H1 (cell line): ENCODE measurements around the gene MYO18A. TPM values are rescaled to one million over a fixed set of nuclear protein-coding genes. Genes with fewer than 3 reads are reported as not detected.
A peak's percentile ranks its signal among the peaks of the same experiment; 100 is the strongest.

Source experiments
- CTCF ChIA-PET: fragments of 300-600 bp; sonication (Branson Sonifier 250); formaldehyde crosslinking; loops from one replicate; lab custom pipeline; 2021; ENCODE audit not compliant: partially characterized antibody; lab: Charles Lee
- POLR2A ChIA-PET: fragments of 300-600 bp; sonication (Branson Sonifier 250); formaldehyde crosslinking; loops from one replicate; lab custom pipeline; 2021; ENCODE audit warnings: inconsistent platforms; ENCODE audit not compliant: partially characterized antibody; lab: Charles Lee
- DNase-seq, 2 experiments: peaks; one replicate each; pipeline versions ENCODE4 v3.0.0 to v3.0.0-alpha.2; 2010 to 2022; ENCODE audit warnings: low spot score in 2 of 2, low read depth in 1 of 2, mixed read lengths in 1 of 2
- FAIRE-seq: peaks from 2 replicates; lab custom pipeline; 2011; peaks lifted over from hg19 to GRCh38; lab: Jason Lieb, UNC
- H2AFZ ChIP-seq: 2 replicates; pipeline ENCODE4 v1.8.1; 2012; ENCODE audit warnings: low read length, inconsistent platforms
- H2AK5ac ChIP-seq: 2 replicates; pipeline ENCODE4 v1.6.1; 2013; ENCODE audit warnings: low read depth, low read length
- H2BK120ac ChIP-seq: replicated peaks from 2 replicates; pipeline ENCODE3; 2013; ENCODE audit warnings: low read depth, low read length, inconsistent platforms
- H2BK12ac ChIP-seq: 2 replicates; pipeline ENCODE4 v1.6.1; 2013; ENCODE audit warnings: low read depth, low read length
- H2BK15ac ChIP-seq: 2 replicates; pipeline ENCODE4 v1.6.1; 2013; ENCODE audit warnings: low read length
- H2BK20ac ChIP-seq: 2 replicates; pipeline ENCODE4 v1.6.1; 2013; ENCODE audit warnings: low read length
- H2BK5ac ChIP-seq: 2 replicates; pipeline ENCODE4 v1.6.1; 2013; ENCODE audit warnings: low read depth, low read length
- H3K14ac ChIP-seq: 2 replicates; pipeline ENCODE4 v1.6.1; 2013; ENCODE audit warnings: inconsistent platforms; ENCODE audit not compliant: insufficient read length
- H3K18ac ChIP-seq: 2 replicates; pipeline ENCODE4 v1.6.1; 2013; ENCODE audit warnings: low read length; ENCODE audit errors: extremely low read depth
- H3K23ac ChIP-seq: 2 replicates; pipeline ENCODE4 v1.6.1; 2013; ENCODE audit warnings: inconsistent platforms; ENCODE audit not compliant: insufficient read length
- H3K23me2 ChIP-seq: 2 replicates; pipeline ENCODE4 v1.6.1; 2013; ENCODE audit warnings: low read depth, low read length
- H3K27ac ChIP-seq: 2 replicates; pipeline ENCODE4 v1.6.1; 2011; ENCODE audit warnings: low read depth, low read length, inconsistent platforms
- H3K27me3 ChIP-seq, 4 experiments: replicated peaks in 1 of 4; 1 replicate in 1 of 4; 2 replicates in 3 of 4; pipeline versions ENCODE4 v1.6.1 to v1.8.1; 2011 to 2013; ENCODE audit warnings: low read length in 3 of 4, mild to moderate bottlenecking in 3 of 4, inconsistent platforms in 2 of 4, mixed read lengths in 2 of 4, moderate library complexity in 1 of 4; ENCODE audit not compliant: control insufficient read depth in 3 of 4, insufficient read depth in 3 of 4; ENCODE audit errors: extremely low read depth in 1 of 4
- H3K36me3 ChIP-seq, 4 experiments: 2 replicates each; pipeline versions ENCODE4 v1.6.1 to v1.8.1; 2011 to 2013; ENCODE audit warnings: mild to moderate bottlenecking in 4 of 4, low read length in 3 of 4, moderate library complexity in 2 of 4, control low read depth in 1 of 4, inconsistent platforms in 1 of 4; ENCODE audit not compliant: insufficient read depth in 4 of 4, control insufficient read depth in 2 of 4
- H3K4ac ChIP-seq: replicated peaks from 2 replicates; pipeline ENCODE3; 2013; ENCODE audit warnings: low read length, low read depth, mixed read lengths, inconsistent platforms; ENCODE audit not compliant: insufficient read length
- H3K4me1 ChIP-seq, 4 experiments: replicated peaks in 1 of 4; 1 replicate in 1 of 4; 2 replicates in 3 of 4; pipeline versions ENCODE4 v1.6.1 to v1.8.1; 2011 to 2013; ENCODE audit warnings: low read length in 3 of 4, inconsistent platforms in 2 of 4, mixed read lengths in 1 of 4; ENCODE audit not compliant: insufficient read depth in 4 of 4, control insufficient read depth in 3 of 4
- H3K4me2 ChIP-seq, 2 experiments: 2 replicates each; pipeline versions ENCODE4 v1.6.1 to v1.8.1; 2011 to 2013; ENCODE audit warnings: low read depth in 2 of 2, low read length in 2 of 2, control low read depth in 1 of 2, inconsistent platforms in 1 of 2, mild to moderate bottlenecking in 1 of 2; ENCODE audit not compliant: insufficient read depth in 1 of 2
- H3K4me3 ChIP-seq, 4 experiments: fragments of 200-600, 300-600 bp in 1 of 4; sonication (generic), shearing (Covaris generic), sonication (Bioruptor Twin) in 1 of 4; 2 replicates each; pipeline versions ENCODE4 v1.5.1 to v1.8.1; 2011 to 2016; ENCODE audit warnings: low read length in 4 of 4, low read depth in 3 of 4, control low read depth in 2 of 4, inconsistent platforms in 2 of 4, mild to moderate bottlenecking in 2 of 4, mixed read lengths in 1 of 4, moderate library complexity in 1 of 4; ENCODE audit not compliant: insufficient read depth in 2 of 4; ENCODE audit errors: extremely low read depth in 1 of 4
- H3K56ac ChIP-seq: replicated peaks from 2 replicates; pipeline ENCODE3; 2013; ENCODE audit warnings: low read depth, mild to moderate bottlenecking, mixed read lengths, low read length, inconsistent platforms; ENCODE audit not compliant: insufficient read length
- H3K79me1 ChIP-seq: 2 replicates; pipeline ENCODE4 v1.6.1; 2013; ENCODE audit warnings: low read depth, low read length, control low read depth
- H3K79me2 ChIP-seq, 2 experiments: 2 replicates each; pipeline versions ENCODE4 v1.6.1 to v1.8.1; 2012 to 2013; ENCODE audit warnings: low read length in 2 of 2, mild to moderate bottlenecking in 2 of 2, inconsistent platforms in 1 of 2; ENCODE audit not compliant: insufficient read depth in 2 of 2, control insufficient read depth in 1 of 2
- H3K9ac ChIP-seq, 4 experiments: replicated peaks in 1 of 4; 1 replicate in 1 of 4; 2 replicates in 3 of 4; pipeline versions ENCODE4 v1.6.1 to v1.8.1; 2011 to 2013; ENCODE audit warnings: low read depth in 3 of 4, low read length in 3 of 4, control low read depth in 2 of 4, mild to moderate bottlenecking in 2 of 4, moderate library complexity in 2 of 4, inconsistent platforms in 1 of 4; ENCODE audit errors: extremely low read depth in 1 of 4
- H3K9me3 ChIP-seq, 2 experiments: 2 replicates each; pipeline versions ENCODE4 v1.6.1 to v1.8.1; 2012 to 2013; ENCODE audit warnings: mild to moderate bottlenecking in 2 of 2, moderate library complexity in 2 of 2, control low read depth in 1 of 2, inconsistent platforms in 1 of 2, low read depth in 1 of 2, low read length in 1 of 2, mixed read lengths in 1 of 2; ENCODE audit not compliant: insufficient read depth in 2 of 2
- H4K20me1 ChIP-seq, 2 experiments: replicated peaks in 1 of 2; 2 replicates each; pipeline versions ENCODE3 to v1.8.1; 2011 to 2013; ENCODE audit warnings: inconsistent platforms in 2 of 2, low read length in 2 of 2, mild to moderate bottlenecking in 1 of 2; ENCODE audit not compliant: insufficient read depth in 2 of 2, control insufficient read depth in 1 of 2
- H4K5ac ChIP-seq: 2 replicates; pipeline ENCODE4 v1.6.1; 2013; ENCODE audit warnings: low read length, low read depth, mixed read lengths, inconsistent platforms; ENCODE audit not compliant: insufficient read length
- H4K8ac ChIP-seq: 2 replicates; pipeline ENCODE4 v1.8.0; 2013; ENCODE audit warnings: mild to moderate bottlenecking, moderate library complexity, low read length, inconsistent platforms; ENCODE audit not compliant: insufficient read depth; ENCODE audit errors: extremely low read depth
- H4K91ac ChIP-seq: replicated peaks from 2 replicates; pipeline ENCODE3; 2013; ENCODE audit warnings: low read length, mixed read lengths, inconsistent platforms; ENCODE audit not compliant: insufficient read length
- FOSL1 ChIP-seq: IDR thresholded peaks from 2 replicates; pipeline ENCODE4 v1.6.1; 2011; ENCODE audit warnings: mild to moderate bottlenecking, low read depth, low read length, moderate library complexity; ENCODE audit not compliant: insufficient read depth
- GABPA ChIP-seq: IDR thresholded peaks from 2 replicates; pipeline ENCODE4 v1.6.1; 2011; ENCODE audit warnings: mild to moderate bottlenecking, low read length, moderate library complexity, borderline replicate concordance; ENCODE audit not compliant: insufficient read depth
- KDM1A ChIP-seq: fragments of 200-600, 300-600 bp; sonication (generic); IDR thresholded peaks from 2 replicates; pipeline ENCODE4 v1.7.1; 2016; ENCODE audit warnings: mild to moderate bottlenecking, low read length, borderline replicate concordance
- TAF1 ChIP-seq: IDR thresholded peaks from 2 replicates; pipeline ENCODE4 v1.6.1; 2011; ENCODE audit warnings: mild to moderate bottlenecking, low read depth, low read length
- WGBS, 2 experiments: shearing (Covaris generic) in 1 of 2; methylation state at CpG; one replicate each; pipeline versions ENCODE4 v1.1.6 to v1.1.7; 2013 to 2015; ENCODE audit warnings: low lambda C conversion rate in 2 of 2, mixed read lengths in 2 of 2, inconsistent platforms in 1 of 2, low coverage in 1 of 2, missing lambda C conversion rate in 1 of 2; ENCODE audit not compliant: insufficient replicate concordance in 2 of 2, insufficient coverage in 1 of 2, insufficient read length in 1 of 2; ENCODE audit errors: extremely low coverage in 1 of 2, missing lambda C conversion rate in 1 of 2; 5-methylcytosine and 5-hydroxymethylcytosine counted together
- polyA plus RNA-seq, 7 experiments: library from polyadenylated mRNA; depleted of rRNA in 3 of 7; stranded (reverse) in 5 of 7; unstranded in 2 of 7; fragments of >200 nt in 5 of 7; fragments of 200-250 nt in 2 of 7; gene quantifications; 1 replicate in 5 of 7; 2 replicates in 1 of 7; 4 replicates in 1 of 7; pipeline versions ENCODE4 v1.2.1 to v1.2.3, GENCODE V29; 2011 to 2013; ENCODE audit warnings: missing spikeins in 2 of 7, mixed read lengths in 2 of 7
- total RNA-seq: library from RNA; stranded (reverse); fragmentation: NEBNext Ultra II Directional; extraction: Animal tissue kit (Norgen Biotek cat#: 25700); gene quantifications from 2 replicates; pipeline ENCODE4 v1.2.1, GENCODE V29; 2021

The MYO18A gene
- total and polyA plus RNA-seq, 2 of the 8 experiments (the other 6 are each of a cell fraction or from before 2014, with no cell fraction given): 7.6 to 43.8 TPM

- no peak for FAIRE-seq
- peaks cover 5 to 6% of the 10 kb centered on the region in 2 experiments; a peak in 3 of 4 replicates for H3K9me3 ChIP-seq
- H3K4ac ChIP-seq: peak overlapping the region; percentile 10
- H2BK20ac ChIP-seq: peak overlapping the region; percentile 94; the same call in 1 of the 2 replicates
- peaks cover 4% of the 10 kb centered on the region; the same call in 1 of the 2 replicates for H3K23me2 ChIP-seq
- H4K5ac ChIP-seq: no peak overlapping the region
- no peak overlapping the region for H3K23ac ChIP-seq
- H2AK5ac ChIP-seq: no peak overlapping the region
- no peaks in the 10 kb centered on the region for H3K79me2 ChIP-seq
- peak overlapping the region; percentile 34 for H2BK120ac ChIP-seq
- DNase-seq: no peak
- no peak overlapping the region for H3K9ac ChIP-seq
- no peak overlapping the region for H2AFZ ChIP-seq
- 85% methylated on average over 1 of the region's 1 CpG; no CpG with 5 or more reads in 1 of the 2 experiments for whole genome bisulfite sequencing, 2 experiments
- POLR2A ChIA-PET: interaction anchor here (1.0 to 3.8 kb wide), 4 partner anchors 8 to 44 kb away, joined by 3 to 47 read pairs (median 3); no protein-coding TSS in a partner anchor
- 0 out of 2 replicates have a peak overlapping the region, but pooled peaks have one; percentile 12 for H3K18ac ChIP-seq
- no peak overlapping the region for H3K4me3 ChIP-seq
- H3K4me1 ChIP-seq: peaks cover 19 to 33% (median 32%) of the 10 kb centered on the region in 4 experiments
- no peak overlapping the region for H3K14ac ChIP-seq
- H3K4me2 ChIP-seq: no peak overlapping the region
- TF ChIP-seq TAF1 (no peak), GABPA (no peak), FOSL1 (no peak), KDM1A (peak; percentile 59; the same call in 1 of the 2 replicates)
- CTCF ChIA-PET: interaction anchor here (0.6 to 6.6 kb wide), 9 partner anchors 17 to 258 kb away, joined by 3 to 41 read pairs (median 4); no protein-coding TSS in a partner anchor
- H2BK15ac ChIP-seq: 0 out of 2 replicates have a peak overlapping the region, but pooled peaks have one; percentile 22
- no peaks in the 10 kb centered on the region for H4K20me1 ChIP-seq
- peak overlapping the region; percentile 75; the same call in 1 of the 2 replicates for H2BK5ac ChIP-seq
- H4K91ac ChIP-seq: no peak overlapping the region
- H3K79me1 ChIP-seq: no peaks in the 10 kb centered on the region
- no peak overlapping the region for H2BK12ac ChIP-seq
- H3K56ac ChIP-seq: no peak overlapping the region
- peaks cover 0 to 4% (median 0%) of the 10 kb centered on the region in 4 experiments; a peak in 1 of 8 replicates for H3K36me3 ChIP-seq
- no peaks in the 10 kb centered on the region for H3K27me3 ChIP-seq
- H3K27ac ChIP-seq: no peak overlapping the region
- no peak overlapping the region for H4K8ac ChIP-seq
These were observed 145.7 kb downstream of the MYO18A start for GRCh38 chr17:29034510-29034909.
